GM18951 (cell line): ENCODE data around the gene DZIP1.
"Not testable (repeated sequence)": the region's sequence is repeated elsewhere in the genome, so short reads cannot be mapped to it uniquely, and the experiment has no call there.

ENCODE experiments used
- POLR2A ChIP-seq: IDR thresholded peaks from 4 replicates; pipeline ENCODE4 v1.6.1; 2011; ENCODE audit warnings: mild to moderate bottlenecking; ENCODE audit not compliant: insufficient read length, insufficient read depth; ENCODE audit errors: extremely low read depth
- in situ Hi-C: fragments of 300-500 bp; cut with MboI; formaldehyde crosslinking; loops from one replicate; pipeline ENCODE4 v1.12.0; 2022; ENCODE audit warnings: low sequenced_read_pairs, mixed read lengths, inconsistent platforms; ENCODE audit not compliant: unreplicated experiment

Gene DZIP1

GRCh38 chr13:95568131-95568530, 76.4 kb downstream of the DZIP1 start:
- TF ChIP-seq POLR2A: no peak

GRCh38 chr13:95565758-95566157, 78.7 kb downstream of the DZIP1 start:
- in situ Hi-C loops: not testable (repeated sequence)

More at GRCh38 chr13:95568131-95568530, 76.4 kb downstream of the DZIP1 start:
- in situ Hi-C loops: no loop called here

- no peak for TF ChIP-seq POLR2A
- in situ Hi-C loops: no loop called here
These were observed 79.7 kb downstream of the DZIP1 start for GRCh38 chr13:95564733-95565291.

- in situ Hi-C loops: no loop called here
- TF ChIP-seq POLR2A: no peak
These were observed 80.4 kb downstream of the DZIP1 start for GRCh38 chr13:95564091-95564490.

GRCh38 chr13:95560387-95560786, 84.1 kb downstream of the DZIP1 start:
- in situ Hi-C loops: no loop called here
- TF ChIP-seq POLR2A: no peak

GRCh38 chr13:95559100-95559499, 85.4 kb downstream of the DZIP1 start:
- in situ Hi-C loops: no loop called here
- no peak for TF ChIP-seq POLR2A

GRCh38 chr13:95557013-95557412, 87.5 kb downstream of the DZIP1 start:
- TF ChIP-seq POLR2A: no peak
- in situ Hi-C loops: no loop called here

GRCh38 chr13:95553581-95554385, 90.7 kb downstream of the DZIP1 start:
- in situ Hi-C loops: no loop called here
- TF ChIP-seq POLR2A: no peak

GRCh38 chr13:95552539-95553441, 91.7 kb downstream of the DZIP1 start, which contains the start of gene CLDN10:
CLDN10 (plus strand) TSS chr13:95552720; CDS start chr13:95552754, 34 bp downstream.
- TF ChIP-seq POLR2A: no peak
- in situ Hi-C loops: no loop called here

GRCh38 chr13:95552208-95552538, 92.3 kb downstream of the DZIP1 start:
- TF ChIP-seq POLR2A: no peak
- in situ Hi-C loops: no loop called here

- in situ Hi-C loops: loop anchor here (25.0 kb wide), 1 partner anchor 290 kb away; no protein-coding TSS in a partner anchor
- no peak for TF ChIP-seq POLR2A
These were observed 96.9 kb downstream of the DZIP1 start for GRCh38 chr13:95547531-95548167.

- in situ Hi-C loops: loop anchor here (25.0 kb wide), 1 partner anchor 290 kb away; no protein-coding TSS in a partner anchor
- TF ChIP-seq POLR2A: no peak
These were observed 97.6 kb downstream of the DZIP1 start for GRCh38 chr13:95546919-95547318.

GRCh38 chr13:95544293-95544692, 100.2 kb downstream of the DZIP1 start:
- no peak for TF ChIP-seq POLR2A
- in situ Hi-C loops: loop anchor here (25.0 kb wide), 1 partner anchor 293 kb away; no protein-coding TSS in a partner anchor
